ENCODE results near the gene SNX8.
A peak's percentile ranks its signal among the peaks of the same experiment; 100 is the strongest.

The SNX8 gene

DNA sequence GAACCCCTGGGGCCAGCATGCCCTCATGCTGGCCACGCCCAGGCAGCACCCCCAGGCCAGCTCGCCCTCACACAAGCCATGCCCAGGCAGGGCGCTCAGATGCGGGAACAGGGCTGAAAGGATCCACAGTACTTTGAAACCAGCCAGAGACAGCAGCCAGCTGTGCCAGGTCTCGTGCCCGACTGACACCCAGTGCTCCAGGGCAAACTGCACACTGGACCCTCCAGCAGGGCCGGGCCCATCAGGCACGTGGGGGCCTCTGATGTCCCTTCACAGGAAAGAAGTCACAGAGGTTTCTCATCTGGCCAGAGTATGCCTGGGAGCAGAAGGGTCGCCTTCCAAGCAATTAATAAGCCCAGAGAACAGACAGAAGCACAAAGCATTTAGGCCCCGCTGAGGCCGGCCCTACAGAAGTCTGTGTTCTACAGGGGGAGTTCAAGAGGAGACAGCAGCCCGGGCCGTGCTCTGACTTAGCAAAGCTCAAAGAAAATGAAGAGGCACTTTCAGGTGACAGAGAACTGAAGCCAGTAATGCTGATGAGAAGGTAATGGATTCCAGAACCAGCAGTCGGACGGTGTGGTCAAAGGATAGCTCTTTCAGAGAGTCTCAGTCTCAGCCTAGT lies 102.9 kb downstream of the SNX8 start:
- H3K9ac ChIP-seq (ENCODE audit: low read length): no peak overlapping the region
- no peak overlapping the region for H2BK120ac ChIP-seq (ENCODE audit: insufficient read depth, low read length, poor library complexity)
- no peak overlapping the region for H2BK5ac ChIP-seq (ENCODE audit: low read depth, low read length, poor library complexity)
- no peak overlapping the region for H3K27ac ChIP-seq (ENCODE audit: low read depth, low read length)
- no peaks in the 10 kb centered on the region for H3K79me1 ChIP-seq (ENCODE audit: low read length)
- H3K18ac ChIP-seq (ENCODE audit: low read length): no peak overlapping the region
- no peaks in the 10 kb centered on the region for H3K4me1 ChIP-seq (ENCODE audit: control insufficient read depth in 1 of 2, insufficient read depth in 2 of 2, low read length in 2 of 2)
- no peak overlapping the region for H3K4ac ChIP-seq (ENCODE audit: low read depth, low read length)
- no peak overlapping the region for H3K23ac ChIP-seq (ENCODE audit: low read length)
- no peak overlapping the region for H2AK5ac ChIP-seq (ENCODE audit: low read length)
- no peak overlapping the region for H4K91ac ChIP-seq (ENCODE audit: low read depth, low read length)
- no peak overlapping the region for H3K14ac ChIP-seq (ENCODE audit: low read length)
- H3K9me3 ChIP-seq (ENCODE audit: insufficient read depth, low read depth, low read length): peaks cover 4% of the 10 kb centered on the region
- no peak overlapping the region for H3K4me2 ChIP-seq (ENCODE audit: low read length)
- no peak overlapping the region for H2AFZ ChIP-seq (ENCODE audit: insufficient read depth, low read length, poor library complexity)
- no peak overlapping the region for H2BK12ac ChIP-seq (ENCODE audit: low read length)
- H4K8ac ChIP-seq (ENCODE audit: low read depth, low read length): no peak overlapping the region
- no peaks in the 10 kb centered on the region for H3K27me3 ChIP-seq (ENCODE audit: insufficient read depth, low read length)
- no peak for DNase-seq
- no peaks in the 10 kb centered on the region for H3K79me2 ChIP-seq (ENCODE audit: control insufficient read depth, insufficient read depth, low read length, poor library complexity)
- no peak overlapping the region for H3K4me3 ChIP-seq (ENCODE audit: low read depth, low read length)
- no CpG with 5 or more reads among the region's 15 CpGs for WGBS (ENCODE audit: extremely low coverage, insufficient coverage, insufficient read length)
- no peak overlapping the region for H4K12ac ChIP-seq (ENCODE audit: low read depth, low read length)
- peaks cover 66 to 68% of the 10 kb centered on the region in 2 experiments for H3K36me3 ChIP-seq (ENCODE audit: control insufficient read depth in 1 of 2, insufficient read depth in 2 of 2, low read length in 2 of 2)

DNA sequence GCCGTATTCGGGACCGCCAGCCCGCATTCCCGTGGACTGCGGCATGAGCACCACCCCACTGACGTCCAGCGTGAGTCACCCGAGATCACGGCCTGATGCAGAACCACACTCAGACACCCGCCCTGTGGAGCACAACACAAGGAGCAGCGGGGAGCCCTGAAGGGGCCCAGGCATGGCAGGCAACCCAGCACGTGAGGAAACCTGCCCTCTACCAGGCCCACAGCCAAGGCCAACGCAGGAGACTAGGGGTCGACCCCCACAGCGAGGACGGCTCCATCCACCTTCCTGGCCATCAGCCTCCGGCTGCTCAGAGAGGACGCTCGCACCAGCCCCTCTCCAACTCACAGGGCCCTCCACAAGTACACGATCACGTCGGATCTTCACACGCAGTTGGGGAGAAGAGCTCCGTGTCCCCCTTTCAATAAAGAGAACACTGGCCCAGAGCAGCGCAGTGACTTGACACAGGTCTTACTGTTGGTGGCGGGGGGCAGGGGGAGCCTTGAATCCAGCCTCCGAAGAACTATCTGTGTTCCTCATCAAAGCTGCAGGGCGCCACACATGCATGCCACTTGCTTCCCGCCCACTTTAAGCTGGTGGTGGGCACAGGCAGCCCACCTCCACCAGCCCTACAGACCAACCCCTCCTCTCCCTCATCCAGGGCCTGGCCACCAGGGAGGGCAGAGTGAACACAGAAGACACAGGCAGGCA lies 103.5 kb downstream of the SNX8 start:
- no peak overlapping the region for H3K4me3 ChIP-seq (ENCODE audit: low read depth, low read length)
- no peak overlapping the region for H4K91ac ChIP-seq (ENCODE audit: low read depth, low read length)
- no peak overlapping the region for H4K8ac ChIP-seq (ENCODE audit: low read depth, low read length)
- H3K79me2 ChIP-seq (ENCODE audit: control insufficient read depth, insufficient read depth, low read length, poor library complexity): no peaks in the 10 kb centered on the region
- no peak overlapping the region for H4K12ac ChIP-seq (ENCODE audit: low read depth, low read length)
- no peak overlapping the region for H2AFZ ChIP-seq (ENCODE audit: insufficient read depth, low read length, poor library complexity)
- H3K79me1 ChIP-seq (ENCODE audit: low read length): no peaks in the 10 kb centered on the region
- H3K4me1 ChIP-seq (ENCODE audit: control insufficient read depth in 1 of 2, insufficient read depth in 2 of 2, low read length in 2 of 2): no peaks in the 10 kb centered on the region
- peaks cover 59 to 62% of the 10 kb centered on the region in 2 experiments for H3K36me3 ChIP-seq (ENCODE audit: control insufficient read depth in 1 of 2, insufficient read depth in 2 of 2, low read length in 2 of 2)
- H3K9ac ChIP-seq (ENCODE audit: low read length): no peak overlapping the region
- no peak for DNase-seq
- H3K23ac ChIP-seq (ENCODE audit: low read length): no peak overlapping the region
- no peak overlapping the region for H2BK12ac ChIP-seq (ENCODE audit: low read length)
- H3K4ac ChIP-seq (ENCODE audit: low read depth, low read length): no peak overlapping the region
- no peak overlapping the region for H3K18ac ChIP-seq (ENCODE audit: low read length)
- no peak overlapping the region for H2BK5ac ChIP-seq (ENCODE audit: low read depth, low read length, poor library complexity)
- no peak overlapping the region for H2BK120ac ChIP-seq (ENCODE audit: insufficient read depth, low read length, poor library complexity)
- H3K9me3 ChIP-seq (ENCODE audit: insufficient read depth, low read depth, low read length): peaks cover 4% of the 10 kb centered on the region
- H2AK5ac ChIP-seq (ENCODE audit: low read length): no peak overlapping the region
- H3K4me2 ChIP-seq (ENCODE audit: low read length): no peak overlapping the region
- no CpG with 5 or more reads among the region's 30 CpGs for WGBS (ENCODE audit: extremely low coverage, insufficient coverage, insufficient read length)
- H3K27ac ChIP-seq (ENCODE audit: low read depth, low read length): no peak overlapping the region
- no peak overlapping the region for H3K14ac ChIP-seq (ENCODE audit: low read length)
- no peaks in the 10 kb centered on the region for H3K27me3 ChIP-seq (ENCODE audit: insufficient read depth, low read length)

DNA sequence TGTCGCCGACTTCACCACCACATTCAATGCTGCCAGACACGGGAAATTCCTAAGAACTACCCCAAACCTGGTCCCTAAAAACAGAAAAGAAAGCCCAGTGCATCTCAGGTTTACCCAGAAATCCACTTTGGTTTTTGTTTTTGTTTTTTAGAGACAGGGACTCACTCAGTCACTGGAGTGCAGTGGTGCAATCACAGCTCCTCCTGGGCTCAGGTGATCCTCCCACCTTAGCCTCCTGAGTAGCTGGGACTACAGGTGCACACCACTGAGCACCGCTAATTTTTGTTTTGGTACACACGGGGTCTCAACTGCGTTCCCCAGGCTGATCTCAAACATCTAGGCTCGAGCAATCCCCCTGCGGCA lies 104.3 kb downstream of the SNX8 start:
- no peak overlapping the region for H3K14ac ChIP-seq (ENCODE audit: low read length)
- peaks cover 2% of the 10 kb centered on the region for H3K9me3 ChIP-seq (ENCODE audit: insufficient read depth, low read depth, low read length)
- no peak overlapping the region for H3K4me2 ChIP-seq (ENCODE audit: low read length)
- H4K91ac ChIP-seq (ENCODE audit: low read depth, low read length): no peak overlapping the region
- H2AFZ ChIP-seq (ENCODE audit: insufficient read depth, low read length, poor library complexity): no peak overlapping the region
- no peak overlapping the region for H2BK12ac ChIP-seq (ENCODE audit: low read length)
- no peak overlapping the region for H3K23ac ChIP-seq (ENCODE audit: low read length)
- no peak overlapping the region for H4K12ac ChIP-seq (ENCODE audit: low read depth, low read length)
- H3K9ac ChIP-seq (ENCODE audit: low read length): no peak overlapping the region
- H3K27me3 ChIP-seq (ENCODE audit: insufficient read depth, low read length): no peaks in the 10 kb centered on the region
- no peak overlapping the region for H4K8ac ChIP-seq (ENCODE audit: low read depth, low read length)
- H3K4me3 ChIP-seq (ENCODE audit: low read depth, low read length): no peak overlapping the region
- no peaks in the 10 kb centered on the region for H3K79me1 ChIP-seq (ENCODE audit: low read length)
- H2AK5ac ChIP-seq (ENCODE audit: low read length): no peak overlapping the region
- H3K27ac ChIP-seq (ENCODE audit: low read depth, low read length): no peak overlapping the region
- peaks cover 54 to 57% of the 10 kb centered on the region in 2 experiments for H3K36me3 ChIP-seq (ENCODE audit: control insufficient read depth in 1 of 2, insufficient read depth in 2 of 2, low read length in 2 of 2)
- no peak for DNase-seq
- H2BK120ac ChIP-seq (ENCODE audit: insufficient read depth, low read length, poor library complexity): no peak overlapping the region
- no peak overlapping the region for H2BK5ac ChIP-seq (ENCODE audit: low read depth, low read length, poor library complexity)
- no peak overlapping the region for H3K4ac ChIP-seq (ENCODE audit: low read depth, low read length)
- no peaks in the 10 kb centered on the region for H3K79me2 ChIP-seq (ENCODE audit: control insufficient read depth, insufficient read depth, low read length, poor library complexity)
- peaks cover 2 to 6% of the 10 kb centered on the region in 2 experiments for H3K4me1 ChIP-seq (ENCODE audit: control insufficient read depth in 1 of 2, insufficient read depth in 2 of 2, low read length in 2 of 2)
- H3K18ac ChIP-seq (ENCODE audit: low read length): no peak overlapping the region
- no CpG with 5 or more reads among the region's 8 CpGs for WGBS (ENCODE audit: extremely low coverage, insufficient coverage, insufficient read length)

DNA sequence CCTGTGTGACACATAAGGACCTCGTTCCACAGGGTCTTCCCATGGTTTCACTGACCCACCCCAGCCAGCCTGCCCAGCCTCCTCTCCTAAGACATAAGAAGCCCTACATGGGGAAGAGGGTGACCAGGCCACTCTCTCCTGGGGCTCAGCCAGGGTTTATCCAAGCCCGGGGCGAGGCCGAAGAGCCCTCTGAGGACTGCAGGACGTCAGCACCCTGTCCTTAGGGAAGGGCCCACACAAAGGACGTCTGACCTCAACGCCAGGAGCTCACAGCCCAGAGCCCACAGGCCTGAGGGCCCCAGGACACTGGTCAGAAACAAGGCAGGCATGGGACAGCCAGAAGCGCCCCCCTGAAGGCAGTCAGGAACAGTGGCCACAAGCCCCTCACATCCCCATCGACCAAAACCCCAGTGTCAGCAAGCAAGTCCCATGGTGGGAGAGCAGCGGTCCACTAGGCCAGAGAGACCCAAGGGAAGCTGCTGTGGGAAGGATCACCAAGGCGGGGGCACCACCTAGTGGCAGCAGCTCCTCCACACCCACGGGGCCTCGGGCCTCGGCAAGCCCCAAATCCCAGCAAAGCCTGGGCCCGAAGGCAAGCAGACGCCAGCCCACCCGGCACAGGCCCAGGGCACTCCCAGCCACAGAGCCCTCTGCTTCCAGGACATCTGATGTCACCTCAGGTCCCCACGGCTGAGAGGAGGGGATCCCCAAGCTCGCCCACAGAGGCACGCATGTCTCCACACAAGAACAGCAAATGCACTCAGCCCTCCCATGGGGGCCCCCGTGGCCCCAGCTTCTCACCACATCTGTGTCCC lies 104.9 kb downstream of the SNX8 start:
- Histone ChIP-seq H3K36me3 (ENCODE audit: control insufficient read depth in 1 of 2, insufficient read depth in 2 of 2, low read length in 2 of 2) (peaks cover 50 to 52% of the 10 kb centered on the region in 2 experiments), H4K8ac (ENCODE audit: low read depth, low read length) (no peak overlapping the region), H2AK5ac (ENCODE audit: low read length) (no peak overlapping the region), H3K23ac (ENCODE audit: low read length) (no peak overlapping the region), H4K91ac (ENCODE audit: low read depth, low read length) (no peak overlapping the region), H3K4me3 (ENCODE audit: low read depth, low read length) (no peak overlapping the region), H3K14ac (ENCODE audit: low read length) (no peak overlapping the region), H4K12ac (ENCODE audit: low read depth, low read length) (no peak overlapping the region), H3K27ac (ENCODE audit: low read depth, low read length) (no peak overlapping the region), H3K79me2 (ENCODE audit: control insufficient read depth, insufficient read depth, low read length, poor library complexity) (no peaks in the 10 kb centered on the region), H2AFZ (ENCODE audit: insufficient read depth, low read length, poor library complexity) (no peak overlapping the region), H2BK120ac (ENCODE audit: insufficient read depth, low read length, poor library complexity) (no peak overlapping the region), H2BK12ac (ENCODE audit: low read length) (no peak overlapping the region), H3K79me1 (ENCODE audit: low read length) (no peaks in the 10 kb centered on the region), H3K18ac (ENCODE audit: low read length) (no peak overlapping the region), H3K27me3 (ENCODE audit: insufficient read depth, low read length) (no peaks in the 10 kb centered on the region), H3K9me3 (ENCODE audit: insufficient read depth, low read depth, low read length) (no peaks in the 10 kb centered on the region), H2BK5ac (ENCODE audit: low read depth, low read length, poor library complexity) (no peak overlapping the region), H3K9ac (ENCODE audit: low read length) (no peak overlapping the region), H3K4ac (ENCODE audit: low read depth, low read length) (no peak overlapping the region), H3K4me2 (ENCODE audit: low read length) (no peak overlapping the region), H3K4me1 (ENCODE audit: control insufficient read depth in 1 of 2, insufficient read depth in 2 of 2, low read length in 2 of 2) (peaks cover 2 to 10% of the 10 kb centered on the region in 2 experiments)
- WGBS (ENCODE audit: extremely low coverage, insufficient coverage, insufficient read length): no CpG with 5 or more reads among the region's 21 CpGs
- DNase-seq: peak in 1 of 2 donors; percentile 45

Data from trophoblast cell (in vitro differentiated cells and primary cell).